ENCODE results near the gene MORN3.

DNA sequence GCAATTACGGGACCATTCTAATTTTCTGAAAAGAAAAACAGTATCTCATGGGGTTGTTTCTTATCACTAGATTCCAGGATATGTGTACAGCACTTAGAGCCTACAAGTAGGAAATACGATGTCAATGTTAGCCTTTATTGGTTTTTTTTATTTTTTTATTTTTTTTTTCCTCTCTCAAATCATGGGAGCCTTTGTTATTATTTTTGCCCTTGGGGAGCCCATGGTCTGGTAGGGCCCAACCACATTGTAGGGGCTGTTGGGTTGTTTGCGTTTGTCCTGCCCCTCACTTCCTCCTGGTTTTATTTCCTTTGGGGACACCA, 5.9 kb downstream of the MORN3 start:
- TF ChIP-seq, protein P1, sequence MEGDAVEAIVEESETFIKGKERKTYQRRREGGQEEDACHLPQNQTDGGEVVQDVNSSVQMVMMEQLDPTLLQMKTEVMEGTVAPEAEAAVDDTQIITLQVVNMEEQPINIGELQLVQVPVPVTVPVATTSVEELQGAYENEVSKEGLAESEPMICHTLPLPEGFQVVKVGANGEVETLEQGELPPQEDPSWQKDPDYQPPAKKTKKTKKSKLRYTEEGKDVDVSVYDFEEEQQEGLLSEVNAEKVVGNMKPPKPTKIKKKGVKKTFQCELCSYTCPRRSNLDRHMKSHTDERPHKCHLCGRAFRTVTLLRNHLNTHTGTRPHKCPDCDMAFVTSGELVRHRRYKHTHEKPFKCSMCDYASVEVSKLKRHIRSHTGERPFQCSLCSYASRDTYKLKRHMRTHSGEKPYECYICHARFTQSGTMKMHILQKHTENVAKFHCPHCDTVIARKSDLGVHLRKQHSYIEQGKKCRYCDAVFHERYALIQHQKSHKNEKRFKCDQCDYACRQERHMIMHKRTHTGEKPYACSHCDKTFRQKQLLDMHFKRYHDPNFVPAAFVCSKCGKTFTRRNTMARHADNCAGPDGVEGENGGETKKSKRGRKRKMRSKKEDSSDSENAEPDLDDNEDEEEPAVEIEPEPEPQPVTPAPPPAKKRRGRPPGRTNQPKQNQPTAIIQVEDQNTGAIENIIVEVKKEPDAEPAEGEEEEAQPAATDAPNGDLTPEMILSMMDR (IDR thresholded peaks at IDR 0.05) = no peak
- no peak for TF ChIP-seq POLR2A (IDR thresholded peaks at IDR 0.05)

Data from adrenal gland (tissue), 5 donors.